Retina (tissue), 1 donor: ENCODE data around the gene PARS2.

Experiments
- DNase-seq: peaks from one replicate; pipeline ENCODE4 v3.0.0-alpha.2; 2016

PARS2 gene

GRCh38 chr1:54768093-54768492 is 3.8 kb upstream of the PARS2 start:
- DNase-seq: no peak

DNA sequence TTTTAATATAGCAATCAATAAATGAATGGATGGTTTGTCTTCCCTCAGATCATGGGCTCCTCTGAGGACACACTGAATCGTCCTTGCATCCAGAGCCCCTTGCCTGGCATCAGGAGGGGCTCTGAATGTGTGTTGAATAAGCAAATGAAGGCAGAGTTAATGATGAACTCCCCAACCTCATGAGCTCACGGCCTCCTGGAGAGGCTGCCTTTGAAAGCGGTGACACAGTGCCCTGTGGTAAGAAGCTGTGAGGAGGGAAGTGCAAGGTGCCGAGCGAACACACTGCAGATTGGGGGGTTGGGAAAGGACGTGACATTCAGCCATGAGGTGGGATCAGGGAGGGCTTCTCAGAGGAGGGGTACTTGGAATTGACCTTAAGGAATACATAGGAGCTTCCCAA is 3.2 kb upstream of the PARS2 start:
- no peak for DNase-seq

- DNase-seq: no peak
Measured at GRCh38 chr1:54766726-54767125, 2.4 kb upstream of the PARS2 start.

DNA sequence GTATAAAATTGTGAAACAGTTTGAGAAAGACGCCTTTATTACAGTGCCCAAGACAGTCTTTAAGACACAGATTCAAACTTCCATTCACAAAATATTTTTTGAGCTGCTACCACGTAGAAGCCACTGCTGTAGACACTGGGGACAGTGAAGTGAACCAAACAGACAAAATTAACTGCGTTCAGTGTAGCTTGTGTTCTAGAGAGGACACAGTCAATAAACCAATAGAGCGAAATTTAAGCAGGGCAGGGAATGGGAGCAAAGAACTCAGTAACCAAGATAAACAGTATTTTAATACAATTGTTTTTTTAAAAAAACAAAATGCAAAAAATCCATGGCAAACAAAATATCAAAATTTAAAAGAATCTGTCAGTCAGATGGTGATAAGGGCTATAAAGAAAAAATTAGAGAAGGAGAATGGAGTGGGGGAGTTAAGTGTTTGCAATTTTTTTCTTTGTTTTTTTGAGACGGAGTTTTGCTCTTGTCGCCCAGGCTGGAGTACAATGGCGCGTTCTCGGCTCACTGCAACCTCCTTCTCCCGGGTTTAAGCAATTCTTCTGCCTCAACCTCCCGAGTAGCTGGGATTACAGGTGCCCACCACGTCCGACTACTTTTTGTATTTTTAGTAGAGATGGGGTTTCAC is 719 bp upstream of the PARS2 start:
- DNase-seq: no peak

DNA sequence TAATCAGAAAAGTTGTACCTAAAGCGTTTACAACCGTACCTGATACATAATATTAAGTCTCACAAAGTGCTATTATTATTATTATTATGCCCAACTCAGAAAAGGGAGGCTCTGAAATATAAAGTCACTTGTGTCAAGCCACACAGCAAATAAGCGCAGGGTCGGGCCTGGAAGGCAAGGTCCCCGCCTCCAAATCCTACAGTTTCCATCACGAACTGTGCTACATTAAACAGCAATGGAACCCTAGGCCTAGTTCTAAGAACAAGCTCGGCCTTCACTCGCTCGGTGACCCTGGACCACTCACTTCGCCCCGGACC is 549 bp downstream of the PARS2 start:
- DNase-seq: no peak

GRCh38 chr1:54758678-54759348 is 5.5 kb downstream of the PARS2 start:
- no peak for DNase-seq

DNA sequence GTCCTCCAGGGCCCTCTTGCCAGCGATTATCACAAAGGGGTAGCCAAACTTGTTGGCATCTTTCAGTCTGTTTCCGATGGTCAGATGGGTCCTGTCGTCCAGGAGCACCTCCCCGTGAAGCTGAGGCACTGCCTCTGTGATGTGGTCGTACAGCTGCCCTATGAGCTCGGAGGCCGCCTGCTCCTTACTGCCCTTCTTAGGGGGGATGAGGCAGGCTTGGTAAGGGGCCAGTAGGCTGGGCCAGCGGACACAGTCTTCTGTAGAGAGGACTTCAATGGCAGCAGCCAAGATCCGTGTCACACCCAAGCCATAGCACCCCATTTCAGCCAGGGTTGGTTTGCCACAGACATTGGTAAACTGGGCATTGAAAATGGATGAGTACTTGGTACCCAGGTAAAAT is 6.5 kb downstream of the PARS2 start:
- no peak for DNase-seq

- no peak for DNase-seq
Measured at GRCh38 chr1:54754486-54755285, 9.6 kb downstream of the PARS2 start.

DNA sequence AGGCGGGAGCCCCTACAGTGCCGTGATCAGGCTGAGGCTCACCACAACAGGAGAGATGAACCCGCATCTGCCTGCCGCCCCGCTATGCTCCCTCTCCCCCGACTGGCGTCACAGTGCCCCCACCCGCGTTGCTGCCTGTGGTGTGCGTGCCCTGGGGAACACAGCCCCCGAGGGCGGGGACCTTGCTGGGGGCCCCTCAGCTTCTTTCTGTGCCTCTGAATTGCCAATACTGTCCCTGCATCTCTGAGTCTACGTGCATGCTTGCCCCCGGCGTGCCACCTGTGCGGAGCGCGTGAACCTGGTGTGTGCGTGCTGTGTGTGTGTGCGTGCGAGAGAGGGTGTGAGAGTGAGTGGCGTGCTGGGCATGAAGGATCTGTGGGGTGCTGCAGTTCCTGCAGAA is 10.3 kb downstream of the PARS2 start:
- DNase-seq: no peak

DNA sequence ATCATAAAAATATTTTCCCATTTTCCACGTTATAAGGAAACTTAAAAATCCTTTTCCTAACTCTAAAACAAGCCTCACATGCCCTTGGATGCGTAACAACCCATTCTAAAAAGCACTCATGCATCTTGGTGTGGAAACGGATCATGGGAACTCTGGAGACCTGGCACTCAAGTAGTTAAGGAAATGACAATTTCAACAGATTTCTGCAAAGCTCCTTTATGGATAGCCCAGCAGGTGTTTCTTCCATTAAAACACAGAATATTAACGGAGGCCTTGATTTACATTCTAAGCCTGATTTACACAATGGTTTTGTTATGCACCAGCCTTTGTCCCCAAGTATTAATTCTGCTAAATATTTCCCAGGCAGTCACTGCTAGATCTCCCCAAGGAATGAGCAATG is 12.9 kb downstream of the PARS2 start:
- DNase-seq: no peak

DNA sequence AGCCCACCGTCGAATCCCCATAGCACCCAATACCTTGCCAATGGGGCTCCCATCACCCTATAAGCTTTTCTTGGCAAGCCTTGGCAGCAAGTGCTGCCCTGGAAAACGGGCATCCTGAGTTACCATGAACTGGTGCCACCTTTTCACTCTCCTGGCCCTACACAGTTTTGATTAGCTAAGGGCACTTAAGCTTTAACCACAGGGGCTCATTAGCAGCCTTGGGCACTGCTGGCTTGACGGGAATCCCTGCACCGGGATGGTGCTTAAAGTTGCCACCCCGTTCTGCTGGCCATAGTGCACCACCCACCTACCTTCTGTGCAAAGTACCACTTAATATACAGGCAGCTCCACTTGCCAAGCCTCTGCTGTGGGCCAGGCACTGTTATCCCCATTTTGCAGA is 13.7 kb downstream of the PARS2 start:
- no peak for DNase-seq

GRCh38 chr1:54748094-54748835 is 16.1 kb downstream of the PARS2 start:
- no peak for DNase-seq

GRCh38 chr1:54745864-54746263 is 18.5 kb downstream of the PARS2 start:
- no peak for DNase-seq

DNA sequence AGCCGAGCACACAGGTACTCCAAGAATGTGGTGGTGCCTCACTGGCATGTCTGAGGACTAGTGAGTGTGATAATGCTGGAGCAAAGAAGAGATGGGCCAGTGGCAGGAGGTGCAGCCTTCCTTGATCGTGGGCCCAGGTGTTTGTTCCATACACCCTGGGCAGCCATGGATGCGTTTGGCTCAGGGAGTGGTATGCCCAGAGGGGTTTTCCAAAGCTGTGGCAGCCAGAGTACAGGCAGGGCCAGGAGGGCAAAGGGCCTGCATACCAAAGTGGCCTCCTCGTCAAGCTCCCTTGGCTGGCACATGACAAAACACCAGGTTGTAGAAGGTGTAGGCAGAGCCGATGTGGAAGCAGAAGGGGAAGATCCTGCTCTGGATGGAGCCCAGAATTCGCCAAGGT is 19.0 kb downstream of the PARS2 start:
- DNase-seq: no peak

GRCh38 chr1:54744696-54745095 is 19.6 kb downstream of the PARS2 start:
- no peak for DNase-seq

DNA sequence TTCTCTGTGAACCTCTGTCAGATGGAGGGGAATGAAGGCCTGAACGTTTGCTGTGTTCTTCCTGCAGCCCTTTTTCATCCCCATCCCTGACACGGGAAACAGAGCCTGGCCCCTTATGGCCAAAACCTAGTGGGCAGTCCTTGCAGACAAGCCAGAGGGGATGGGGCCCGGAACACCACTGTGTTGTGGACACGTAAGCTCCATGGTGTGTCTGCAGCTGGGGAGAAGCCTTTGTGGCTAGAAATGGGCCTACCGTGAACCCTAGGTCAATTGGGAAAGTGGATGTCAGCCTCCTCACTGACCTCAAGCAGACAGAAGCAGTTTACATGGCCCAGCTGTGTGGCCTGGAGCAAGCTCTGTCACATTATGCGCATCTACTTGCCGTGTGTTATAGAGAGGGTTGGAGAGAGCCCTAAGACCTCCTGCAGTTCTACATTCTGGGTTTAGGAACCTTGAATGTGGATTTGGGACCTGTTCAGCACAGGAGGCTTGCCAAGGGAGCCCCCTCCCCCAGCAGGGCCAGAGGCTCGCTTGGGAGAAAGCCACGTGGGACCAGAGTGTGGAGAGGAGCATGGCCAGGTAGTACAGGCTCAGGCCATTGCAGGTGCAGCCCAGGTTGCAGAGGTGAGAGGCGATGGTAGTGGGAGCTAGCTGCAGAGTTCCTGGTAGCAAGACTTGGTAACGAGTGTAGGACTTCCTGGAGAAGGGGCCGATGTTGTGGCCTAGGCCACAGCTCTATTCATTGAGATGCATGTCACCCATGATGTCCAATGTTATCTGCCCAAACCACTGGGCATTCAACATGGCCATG is 20.7 kb downstream of the PARS2 start:
- no peak for DNase-seq

DNA sequence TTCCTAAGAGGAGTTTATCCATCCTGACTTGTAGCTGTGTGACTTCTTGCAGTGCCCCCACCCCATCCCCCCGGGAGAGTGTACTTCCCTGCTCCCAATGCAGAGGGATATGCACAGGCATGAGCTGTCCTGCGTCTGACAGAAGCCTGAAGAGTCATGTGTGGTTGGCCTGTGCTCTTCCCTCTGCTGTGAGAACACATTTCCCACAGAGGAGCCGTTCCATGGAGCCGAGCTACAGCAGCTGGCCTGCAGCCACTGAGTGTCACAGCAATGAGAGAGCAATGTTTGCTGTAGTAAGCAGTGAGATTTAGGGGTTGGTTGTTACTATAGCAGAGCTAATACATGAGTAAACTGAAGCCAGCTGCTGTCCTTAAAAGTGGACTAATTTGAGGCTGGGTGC is 22.0 kb downstream of the PARS2 start:
- no peak for DNase-seq

DNA sequence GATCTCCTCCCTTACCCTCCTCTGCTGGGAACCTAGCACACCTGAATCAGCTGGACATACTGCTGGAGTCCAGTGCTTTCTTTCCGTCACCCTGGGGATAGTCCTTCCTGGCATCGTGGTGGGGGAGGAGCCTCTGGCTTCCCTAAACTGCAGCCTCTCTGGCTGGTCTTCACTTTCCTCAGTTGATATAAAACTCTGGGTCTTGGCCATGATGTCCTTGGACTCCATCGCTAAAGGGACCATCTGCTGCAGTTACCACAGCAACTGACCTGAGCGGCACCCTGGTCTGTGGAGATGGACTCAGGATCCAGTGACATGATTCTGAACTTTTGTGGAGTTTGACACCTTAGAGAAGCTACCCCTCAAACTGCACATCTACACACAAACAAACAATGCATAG is 22.8 kb downstream of the PARS2 start:
- no peak for DNase-seq

DNA sequence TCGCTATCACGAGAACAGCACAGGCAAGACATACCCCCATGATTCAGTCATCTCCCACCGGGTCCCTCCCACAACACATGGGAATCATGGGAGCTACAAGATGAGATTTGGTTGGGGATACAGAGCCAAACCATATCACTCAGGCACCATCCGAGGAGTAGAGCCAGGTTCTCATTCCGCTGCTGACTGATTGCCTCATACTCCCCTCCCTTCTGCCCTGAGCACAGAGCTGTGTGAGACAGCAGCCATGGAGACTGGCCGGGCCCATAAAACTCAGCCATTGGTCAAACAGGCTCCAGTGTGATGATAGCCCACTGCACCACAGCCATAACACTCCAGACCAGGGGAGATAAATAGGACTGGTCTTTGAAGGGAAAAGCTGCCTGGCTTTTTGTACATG is 26.1 kb downstream of the PARS2 start:
- DNase-seq: no peak

- no peak for DNase-seq
Measured at GRCh38 chr1:54736685-54737084, 27.6 kb downstream of the PARS2 start.

- no peak for DNase-seq
Measured at GRCh38 chr1:54728027-54728426, 36.3 kb downstream of the PARS2 start.

DNA sequence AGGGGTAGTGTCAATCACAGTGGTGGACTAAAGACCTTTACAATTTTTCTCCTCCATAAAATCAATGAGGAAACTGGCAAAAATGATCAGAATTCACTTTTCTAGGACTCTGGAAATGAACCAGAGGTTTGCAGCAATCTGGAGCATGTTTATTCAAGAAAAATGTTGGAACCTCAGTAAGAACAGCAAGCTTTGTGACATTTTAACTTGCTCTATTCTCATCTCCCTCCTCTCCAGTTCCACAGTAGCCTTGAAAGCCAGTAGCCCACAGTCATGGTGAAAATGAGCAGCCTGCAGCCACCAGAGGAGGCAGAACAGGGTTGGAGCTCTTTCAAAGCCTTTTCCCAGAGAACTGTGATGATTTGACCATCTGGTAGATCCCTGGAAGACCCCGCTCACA is 39.6 kb downstream of the PARS2 start:
- DNase-seq: no peak

GRCh38 chr1:54723985-54724384 is 40.3 kb downstream of the PARS2 start:
- DNase-seq: no peak
